Islet of Langerhans (tissue), 1 donor: ENCODE results near the gene GRIN3A.
"Not testable (repeated sequence)": the region's sequence is repeated elsewhere in the genome, so short reads cannot be mapped to it uniquely, and the experiment has no call there.

Experiments used
- FAIRE-seq: peaks from one replicate; lab custom pipeline; 2011; peaks lifted over from hg19 to GRCh38; lab: Jason Lieb, UNC

GRIN3A gene

DNA sequence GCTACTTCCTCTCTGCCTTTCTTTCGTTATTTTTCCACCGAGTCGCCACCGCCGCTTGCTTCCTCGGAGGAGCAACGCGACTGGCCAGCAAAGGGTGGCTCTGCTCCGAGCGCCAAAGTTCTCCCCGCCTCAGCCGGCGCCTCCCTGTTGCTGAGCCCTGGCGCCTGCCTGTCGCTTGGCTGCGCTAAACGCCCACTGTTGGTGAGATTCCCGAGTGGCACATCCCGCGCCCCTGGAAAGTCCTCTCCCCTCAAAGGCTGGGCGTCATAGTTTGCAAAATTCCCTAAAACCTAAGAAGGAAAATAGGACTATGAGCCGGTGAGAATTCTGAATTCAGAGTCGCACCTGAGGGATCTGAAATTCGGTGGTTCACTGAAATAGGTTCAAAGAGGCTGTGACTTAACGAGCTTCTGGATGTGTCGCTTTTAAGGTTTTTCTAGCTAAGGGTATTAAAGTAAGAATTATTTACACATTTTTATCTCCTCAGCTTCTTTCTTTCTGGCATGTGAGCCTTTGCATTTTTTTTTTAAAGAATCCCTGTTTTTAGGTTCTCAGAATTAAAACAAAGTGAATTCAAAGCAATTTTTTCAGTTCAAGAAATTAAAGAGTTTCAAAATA is at the start of gene GRIN3A:
TSS of gene GRIN3A (minus strand) at position 82 of the 618 bp plus-strand sequence. CDS start 668 bp downstream, outside the sequence.
- no peak for FAIRE-seq

DNA sequence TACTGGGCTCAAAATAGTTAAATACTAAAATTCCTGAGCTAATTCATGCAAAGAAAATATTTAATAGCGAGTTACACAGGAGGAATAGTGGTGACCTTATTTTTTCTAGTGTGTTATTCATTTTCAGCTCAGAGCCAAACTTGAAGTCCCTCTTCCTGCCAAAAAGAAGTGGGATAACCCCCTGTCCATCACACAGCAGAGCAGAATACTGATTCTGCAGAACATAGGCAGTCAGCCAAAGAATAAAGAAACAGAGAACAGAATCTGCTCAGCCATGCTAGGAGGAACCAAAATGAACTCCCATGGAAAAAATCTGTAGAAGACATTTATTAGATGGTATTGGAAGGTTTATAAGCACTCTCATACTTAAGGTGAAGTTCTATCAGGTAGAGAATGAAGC is 49.4 kb upstream of the GRIN3A start:
- FAIRE-seq = no peak

DNA sequence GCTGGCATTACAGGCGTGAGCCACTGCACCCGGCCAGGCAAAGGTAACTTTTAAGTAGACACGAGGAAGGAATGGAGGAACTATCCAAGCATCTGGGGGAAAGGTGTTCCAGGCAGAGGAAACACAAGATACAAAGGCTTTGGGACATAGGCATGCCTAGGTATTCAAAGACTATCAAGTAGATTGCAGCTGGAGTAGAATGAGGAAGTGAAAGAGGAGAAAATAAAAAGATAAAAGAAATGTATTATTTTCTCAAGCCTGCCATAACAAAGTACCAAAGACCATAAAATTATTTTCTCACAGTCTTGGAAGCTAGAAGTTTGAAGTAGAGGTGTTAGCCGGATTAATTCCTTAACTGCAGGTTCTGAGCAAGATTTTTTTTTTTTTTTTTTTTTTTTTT is 39.9 kb upstream of the GRIN3A start:
- no peak for FAIRE-seq

DNA sequence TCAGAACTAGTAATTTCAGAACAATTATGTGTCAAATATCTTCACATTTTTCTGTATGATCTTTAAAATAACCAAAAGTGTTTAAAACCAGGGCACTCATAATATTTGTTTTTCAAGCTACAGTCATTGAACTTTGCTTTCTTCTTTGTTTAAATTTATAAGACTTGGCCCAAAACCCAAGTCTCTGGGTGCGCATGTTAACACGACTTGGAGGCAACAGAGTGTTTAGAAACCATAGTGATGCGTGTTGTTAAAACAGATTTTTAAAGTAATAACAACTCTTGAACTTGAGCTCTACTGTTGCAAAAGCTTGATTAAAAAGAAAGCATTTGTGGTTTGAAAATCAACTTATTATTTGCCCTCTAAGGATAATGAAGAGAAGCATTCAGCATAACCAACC is 26.0 kb upstream of the GRIN3A start:
- no peak for FAIRE-seq

DNA sequence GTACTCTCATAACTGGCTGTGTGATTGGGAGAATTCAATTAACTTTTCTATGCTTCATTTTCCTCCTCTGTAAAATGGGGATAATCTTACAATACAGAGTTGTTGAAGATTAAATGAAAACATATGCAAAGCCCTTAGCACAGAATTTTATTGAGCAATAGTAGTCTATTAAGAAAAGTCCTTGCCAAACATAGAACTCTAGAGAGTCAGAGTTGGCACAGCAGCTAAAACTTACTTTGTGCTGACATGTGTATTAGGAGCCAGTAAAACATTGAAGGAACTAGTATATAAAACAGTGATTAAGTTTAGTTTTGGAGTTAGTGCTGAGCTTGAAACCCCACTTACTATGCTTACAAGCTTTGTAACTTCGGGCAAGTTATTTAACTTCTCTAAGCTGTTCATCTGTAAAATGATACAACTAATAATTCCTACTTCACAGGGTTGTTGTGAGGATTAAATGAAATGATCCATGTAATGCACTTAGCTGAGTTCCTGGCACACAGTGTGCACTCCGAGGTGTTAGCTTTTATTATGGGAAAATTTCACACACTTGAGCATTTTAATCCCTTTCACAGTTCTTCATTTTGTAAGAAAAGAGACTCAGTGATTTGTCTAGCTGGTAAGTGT is 20.0 kb upstream of the GRIN3A start:
- FAIRE-seq = no peak

DNA sequence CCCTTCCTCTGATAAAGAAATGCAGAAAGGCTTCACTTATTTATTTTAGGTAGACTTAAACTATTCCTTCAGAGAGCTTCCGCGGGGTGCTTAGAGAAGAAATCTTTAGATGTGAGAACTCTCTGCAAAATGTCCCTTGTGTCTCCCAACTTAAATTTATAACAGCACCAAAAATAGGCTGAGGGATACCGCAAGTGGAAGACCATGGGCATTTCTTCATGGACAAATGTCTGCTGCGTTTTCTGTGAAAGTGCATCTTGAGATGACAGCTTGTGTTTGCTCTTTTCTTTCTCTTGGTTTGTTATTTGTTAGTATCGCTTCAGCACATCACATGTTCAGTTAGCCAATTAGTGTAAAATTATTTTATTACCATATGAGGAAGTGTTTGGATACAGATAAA is 15.3 kb upstream of the GRIN3A start:
- no peak for FAIRE-seq

DNA sequence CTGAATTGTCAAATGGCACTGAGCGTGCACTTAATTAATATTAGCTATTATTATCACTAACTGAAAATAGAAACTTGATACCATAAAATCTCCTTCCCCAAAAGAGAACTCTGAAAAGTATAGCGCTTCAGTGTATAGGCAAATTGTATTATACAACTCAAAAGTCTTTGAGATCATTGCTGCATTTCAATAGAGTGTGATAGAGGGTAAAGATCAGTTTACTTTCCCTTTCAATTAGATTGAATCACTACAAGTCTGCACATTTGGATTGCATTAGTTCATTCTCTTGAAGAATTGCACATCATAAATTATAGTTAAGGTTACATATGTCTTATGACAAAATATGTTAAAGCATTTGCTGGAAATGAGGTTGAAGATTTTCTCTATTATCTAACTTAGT is 13.4 kb upstream of the GRIN3A start:
- no peak for FAIRE-seq

DNA sequence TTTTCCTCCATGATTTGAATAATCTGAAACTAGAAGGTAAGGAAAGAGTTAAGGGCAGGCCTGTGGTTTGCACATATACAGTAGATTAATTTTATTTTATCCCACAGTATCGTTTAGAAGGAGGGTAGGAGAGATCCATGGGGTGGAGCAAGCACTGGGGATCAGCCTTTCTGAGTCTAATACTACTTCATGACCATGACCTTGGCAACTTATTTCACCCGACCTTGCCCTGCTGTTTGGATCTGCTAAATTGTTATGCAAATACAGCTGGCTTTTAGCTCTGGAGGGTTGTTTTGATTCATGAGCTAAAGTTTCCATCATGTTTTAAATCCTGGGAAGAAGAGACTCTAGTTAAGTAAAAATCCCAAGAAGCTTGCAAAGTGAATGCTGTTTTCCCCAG is 864 bp upstream of the GRIN3A start:
- no peak for FAIRE-seq

DNA sequence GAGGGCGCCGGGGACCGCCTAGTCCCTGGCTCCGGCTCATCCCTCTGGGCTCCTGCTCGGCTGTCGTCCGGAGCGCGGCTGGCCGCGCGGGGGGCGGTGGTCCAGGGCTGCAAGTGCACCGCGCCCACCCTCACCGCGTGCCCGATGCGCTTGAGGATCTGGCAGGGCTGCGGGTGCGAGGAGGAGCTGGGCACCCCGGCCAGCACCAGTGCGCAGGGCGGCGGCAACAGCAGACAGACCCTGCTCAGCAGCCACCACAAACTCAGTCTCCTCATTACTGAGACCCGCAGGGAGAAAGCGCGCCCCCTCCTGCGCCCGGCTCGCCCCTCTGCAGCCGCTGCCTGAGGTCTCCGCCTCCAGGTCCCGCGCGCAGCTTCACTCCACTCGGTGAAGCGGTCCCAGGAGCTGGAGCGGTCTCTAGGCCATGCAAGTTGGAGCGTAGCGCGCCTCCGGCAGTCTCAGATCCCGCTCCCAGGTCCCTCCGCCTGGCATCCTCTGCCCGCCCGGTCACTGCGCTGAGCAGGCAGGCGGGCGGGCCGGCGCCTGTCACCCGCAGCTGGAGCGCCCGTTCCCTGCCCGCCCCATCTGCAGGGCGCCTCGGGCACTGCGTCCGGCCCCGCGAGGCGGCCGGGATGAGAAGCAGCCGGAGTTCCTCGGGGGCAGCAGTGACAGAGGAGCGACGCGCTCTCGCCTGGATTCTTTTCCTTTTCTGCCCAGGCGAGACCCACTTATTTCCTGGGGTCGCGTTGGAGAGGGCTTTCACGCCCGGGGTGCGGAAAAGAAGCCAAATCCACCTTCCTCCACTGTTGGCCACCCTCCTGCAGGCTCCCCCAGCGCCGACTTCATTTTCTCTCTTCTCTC is 512 bp downstream of the GRIN3A start:
- FAIRE-seq = no peak

DNA sequence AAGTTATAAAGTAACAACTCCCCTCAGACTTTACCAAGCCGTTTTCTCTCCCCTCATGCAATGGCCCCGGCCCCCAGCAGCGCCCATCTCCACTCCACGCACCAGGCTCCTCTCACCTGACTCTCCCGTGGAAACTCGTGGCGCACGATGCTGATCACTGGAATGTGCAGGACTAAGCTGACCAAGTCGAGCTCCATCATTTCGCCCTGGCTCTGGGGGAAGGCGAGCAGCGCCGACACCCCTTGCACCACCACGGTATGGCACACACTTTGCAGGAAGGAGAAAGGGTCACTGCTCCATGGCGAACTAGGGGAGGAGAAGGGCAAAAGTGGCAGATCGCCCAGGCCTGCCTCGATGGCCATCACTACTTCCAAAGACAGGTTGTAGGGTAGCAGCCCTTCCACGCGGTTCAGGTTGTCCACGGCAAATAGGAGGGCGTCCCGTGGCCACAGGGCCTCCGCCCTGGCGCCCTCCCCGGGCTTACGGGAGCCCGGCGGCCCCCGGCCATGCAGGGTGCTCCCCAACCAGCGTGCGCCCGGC is 1.2 kb downstream of the GRIN3A start:
- FAIRE-seq = no peak

DNA sequence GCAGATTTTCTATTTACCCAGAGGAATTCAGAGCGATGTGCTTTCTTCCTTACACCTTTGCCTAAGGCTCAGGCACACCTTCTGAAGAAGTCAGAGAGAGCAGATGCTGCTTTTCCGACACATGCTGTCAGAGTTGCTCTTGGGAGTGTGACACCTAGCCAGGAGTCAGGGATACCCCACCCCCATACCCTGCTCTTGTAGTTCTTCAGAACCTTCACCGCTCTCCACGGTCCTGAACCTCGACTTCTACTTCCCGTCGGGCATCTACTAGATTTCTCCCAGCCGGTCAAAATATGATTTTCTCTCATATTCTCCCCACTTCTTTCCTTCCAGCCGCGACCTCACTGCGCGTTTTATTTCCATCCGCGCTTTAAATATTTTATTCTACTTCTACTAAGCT is 1.7 kb downstream of the GRIN3A start:
- FAIRE-seq = no peak

DNA sequence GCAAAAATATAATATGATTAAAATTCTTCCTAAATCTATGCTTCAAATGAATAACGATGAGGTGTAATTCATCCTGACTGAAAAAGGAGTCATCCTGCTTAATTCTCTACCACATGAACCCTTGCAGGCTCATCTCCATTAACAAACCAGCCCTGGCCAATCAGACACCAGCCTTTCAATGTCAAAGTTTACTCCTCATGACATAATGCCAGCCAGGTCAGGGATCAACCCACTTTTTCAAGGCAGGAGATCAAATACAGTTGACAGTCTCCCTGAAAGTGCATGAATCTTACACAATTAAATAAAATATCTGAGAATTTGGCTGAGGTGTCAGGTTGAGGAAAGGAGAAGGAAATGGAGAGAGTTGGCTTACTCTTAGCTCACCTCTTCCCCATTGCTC is 7.0 kb downstream of the GRIN3A start:
- FAIRE-seq = no peak

DNA sequence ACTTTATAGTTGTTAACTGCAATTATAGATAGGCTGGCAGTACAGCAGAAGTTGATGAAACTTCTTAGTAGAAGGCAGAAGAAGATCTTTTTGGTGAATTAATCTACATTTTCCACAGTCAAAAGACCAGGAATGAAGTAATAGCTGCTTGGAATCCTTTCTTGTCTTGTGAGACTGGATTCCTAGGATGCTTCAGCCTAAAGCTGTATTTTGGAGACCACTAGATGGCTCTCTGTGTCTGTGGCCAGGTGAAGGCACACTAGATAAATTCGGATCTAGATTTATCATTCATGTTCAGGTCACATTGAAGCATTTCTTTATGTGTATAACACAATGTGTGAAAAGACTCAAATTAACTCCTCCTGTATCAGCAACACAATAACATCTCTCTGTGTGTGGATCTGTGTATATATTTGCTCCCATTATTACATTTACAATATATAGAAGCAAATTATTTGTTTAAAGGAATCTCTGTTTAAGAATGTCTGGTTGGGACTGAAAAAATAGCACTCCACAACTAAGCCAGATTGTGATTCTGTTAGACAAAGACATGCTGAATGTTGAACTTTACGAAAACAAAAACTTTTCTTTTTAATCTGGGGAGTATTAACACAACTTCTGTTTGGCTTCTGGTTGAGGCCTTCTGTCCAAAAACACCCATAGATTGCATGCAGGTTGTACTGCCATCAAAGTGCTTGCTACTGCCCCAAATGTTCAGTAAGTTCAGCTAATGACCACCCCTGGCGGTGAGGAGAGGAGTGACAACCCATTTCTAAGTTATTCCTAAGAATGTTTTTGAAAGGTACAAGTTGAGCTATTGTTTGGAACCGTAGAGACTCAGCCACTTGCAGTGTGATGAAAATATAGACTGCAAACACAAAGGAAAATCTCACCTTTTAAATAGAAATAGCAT is 10.6 kb downstream of the GRIN3A start:
- FAIRE-seq = peak; percentile 66

DNA sequence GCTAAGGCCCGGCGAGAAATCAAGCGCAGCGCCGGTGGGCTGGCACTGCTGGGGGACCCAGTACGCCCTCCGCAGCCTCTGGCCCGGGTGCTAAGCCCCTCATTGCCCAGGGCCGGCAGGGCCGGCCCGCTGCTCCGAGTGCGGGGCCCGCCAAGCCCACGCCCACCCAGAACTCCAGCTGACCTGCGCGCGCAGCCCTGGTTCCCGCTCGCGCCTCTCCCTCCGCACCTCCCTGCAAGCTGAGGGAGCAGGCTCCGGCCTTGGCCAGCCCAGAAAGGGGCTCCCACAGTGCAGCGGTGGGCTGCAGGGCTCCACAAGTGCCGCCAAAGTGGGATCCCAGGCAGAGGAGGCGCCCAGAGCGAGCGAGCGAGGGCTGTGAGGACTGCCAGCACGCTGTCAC is 14.2 kb downstream of the GRIN3A start:
- FAIRE-seq = not testable (repeated sequence)

DNA sequence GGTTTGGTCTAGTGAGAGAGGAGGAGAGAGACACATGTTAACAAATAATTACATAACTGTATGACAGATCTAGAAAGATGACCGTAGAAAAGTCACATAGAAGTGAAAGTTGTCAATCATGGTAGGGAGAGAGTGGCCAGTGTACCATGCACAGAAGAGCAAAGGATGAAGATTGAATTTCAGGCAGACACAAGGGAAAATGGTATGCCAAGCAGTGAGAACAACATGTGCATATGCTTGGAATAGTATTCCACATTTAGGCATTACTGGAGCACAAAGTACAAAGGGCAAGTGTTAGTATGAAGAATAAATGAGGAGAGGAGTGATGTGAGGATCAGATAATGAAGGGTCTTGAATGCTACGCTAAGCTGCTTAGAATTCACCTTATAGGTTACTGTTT is 20.3 kb downstream of the GRIN3A start:
- FAIRE-seq = no peak

DNA sequence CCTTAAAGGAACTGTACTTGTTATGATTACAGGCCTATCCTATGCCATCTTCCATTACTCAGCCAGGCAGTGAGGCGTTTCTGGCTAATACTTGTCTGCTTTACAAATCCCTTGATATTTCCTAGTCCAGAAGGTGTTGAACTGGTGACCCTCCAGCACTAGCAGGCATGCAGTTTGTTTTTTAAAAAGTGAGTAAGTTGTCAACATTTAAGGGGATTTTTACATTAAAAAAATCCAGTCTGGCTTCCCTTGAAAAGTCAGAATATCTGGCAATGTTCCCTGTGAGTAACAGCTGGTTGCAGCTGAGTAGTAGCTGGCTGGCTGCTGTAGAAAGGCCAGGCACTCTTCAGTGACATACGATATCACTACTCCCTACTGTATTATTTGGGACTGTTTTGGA is 21.8 kb downstream of the GRIN3A start:
- peak; percentile 53 for FAIRE-seq

DNA sequence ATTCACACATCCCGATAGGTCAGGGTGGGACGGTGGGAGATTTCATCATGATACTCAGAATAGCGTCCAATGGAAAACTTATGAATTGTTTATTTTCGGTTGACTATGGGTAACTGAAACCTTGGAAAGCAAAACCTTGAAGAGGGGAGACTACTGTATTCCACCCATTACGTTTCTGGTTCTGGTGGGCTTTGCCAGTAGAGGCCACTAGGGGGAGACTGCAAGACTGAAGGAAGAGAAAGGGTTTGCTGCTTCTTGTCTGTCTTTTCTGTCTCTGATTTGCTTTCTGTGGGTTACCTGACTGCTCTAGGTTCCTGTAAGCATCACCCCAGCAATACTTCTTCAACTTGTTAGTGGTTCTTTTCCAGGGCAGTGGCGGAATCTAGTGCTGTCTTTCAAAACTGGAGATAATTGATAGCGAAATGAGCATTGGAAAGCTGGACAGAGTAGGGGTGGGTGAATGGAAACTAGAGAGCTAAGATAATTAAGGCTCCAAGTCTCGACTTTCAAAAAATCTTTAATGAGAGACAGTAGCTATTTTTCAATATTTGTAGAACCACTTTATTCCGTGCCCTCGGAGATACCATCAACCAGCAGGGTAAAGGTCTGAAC is 27.0 kb downstream of the GRIN3A start:
- FAIRE-seq = no peak

DNA sequence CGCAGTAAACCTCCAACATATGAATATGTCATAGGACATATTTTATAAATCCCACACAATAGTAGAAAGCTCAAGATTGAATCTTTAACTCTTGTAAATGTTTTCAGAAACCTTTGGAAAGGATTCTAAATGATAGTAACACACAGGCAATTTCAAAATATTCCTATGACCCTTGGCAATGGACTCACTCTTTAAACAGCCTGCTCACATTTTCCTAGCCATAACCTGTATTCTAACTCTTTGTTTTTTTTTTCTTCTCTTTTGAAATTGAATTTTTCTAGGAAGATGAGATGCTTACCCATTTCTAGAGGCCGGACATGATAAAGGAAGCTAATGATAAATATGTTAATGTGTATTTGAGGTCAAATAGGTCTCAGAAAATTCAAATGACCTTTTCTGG is 29.6 kb downstream of the GRIN3A start:
- no peak for FAIRE-seq

DNA sequence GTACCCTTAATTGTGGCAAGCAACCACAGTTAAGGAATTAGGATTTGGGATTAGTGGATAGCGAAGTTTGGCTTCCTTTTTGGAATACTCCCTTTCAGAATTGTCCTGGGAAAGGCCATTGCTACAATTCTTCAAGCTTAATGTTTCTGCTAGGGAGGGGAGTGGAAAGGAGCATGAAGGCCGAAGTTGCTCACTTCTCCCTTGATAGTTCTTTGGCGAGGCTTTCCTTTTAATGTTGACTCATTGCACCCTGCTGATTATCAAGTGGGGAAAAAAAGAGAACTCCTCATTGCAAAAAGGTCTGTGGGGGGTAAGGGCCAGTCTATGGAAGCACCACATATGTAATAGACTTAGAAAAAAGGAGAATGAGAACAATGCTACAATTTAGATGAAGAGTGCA is 30.7 kb downstream of the GRIN3A start:
- FAIRE-seq = no peak

DNA sequence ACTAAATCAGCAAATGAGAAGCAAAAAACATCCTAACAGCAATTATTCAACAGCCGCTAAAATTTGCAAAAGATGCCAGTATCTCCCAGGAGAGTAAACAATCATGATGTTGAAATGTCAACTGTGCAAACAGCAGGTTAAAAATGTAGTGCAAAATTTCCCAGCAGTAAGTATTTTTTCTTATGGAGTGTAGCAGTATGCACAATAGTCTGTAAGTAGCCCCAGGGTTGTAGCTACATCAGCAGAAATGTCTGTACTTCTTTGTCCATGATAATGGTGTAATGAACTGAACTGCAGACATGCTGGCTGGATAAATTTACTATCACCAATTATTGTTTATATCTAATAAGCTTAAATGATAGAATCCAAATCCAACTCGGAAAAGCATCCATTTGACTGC is 31.4 kb downstream of the GRIN3A start:
- no peak for FAIRE-seq

DNA sequence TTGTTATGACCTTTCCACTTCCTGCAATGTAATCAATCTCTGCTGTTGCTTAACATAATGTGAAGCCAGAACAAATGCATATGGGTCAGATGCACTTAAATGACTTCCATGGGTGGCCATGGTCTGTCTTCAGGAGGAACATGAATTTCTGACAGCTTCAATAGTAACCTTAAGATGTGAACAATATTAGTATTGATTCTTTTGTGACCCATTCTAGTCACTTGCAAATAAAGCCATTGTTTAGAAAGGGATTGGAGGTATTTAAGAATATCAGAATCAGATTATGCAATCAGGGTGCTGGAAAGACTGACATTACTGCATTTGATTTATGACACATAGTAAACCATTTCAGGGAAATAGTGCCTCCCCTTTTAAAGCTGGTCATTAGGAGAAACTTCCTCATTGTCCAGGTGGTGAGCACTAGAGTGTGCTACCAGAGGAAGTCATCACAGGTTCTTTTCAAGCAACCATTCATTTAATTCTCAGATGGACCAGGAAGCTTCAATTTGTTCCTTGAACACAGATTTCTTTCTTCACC is 32.1 kb downstream of the GRIN3A start:
- no peak for FAIRE-seq
